HEK293 (cell line): Measurements from ENCODE around the gene BBS7.

Experiments
- CTCF ChIA-PET: fragments of 350-600 bp; formaldehyde crosslinking; extraction: SDS; loops from one replicate; lab custom pipeline; 2021; ENCODE audit warnings: antibody characterized with exemption; lab: Yijun Ruan, JAX
- POLR2A ChIA-PET: fragments of 300-600 bp; formaldehyde crosslinking; extraction: SDS; loops from one replicate; lab custom pipeline; 2020; ENCODE audit warnings: antibody characterized with exemption, inconsistent platforms; lab: Yijun Ruan, JAX
- H3K27ac ChIP-seq: fragments of 200-500 bp; sonication (Bioruptor generic); 2 replicates; pipeline ENCODE4 v1.5.1; 2014; ENCODE audit warnings: low read depth, low read length, control low read depth, inconsistent platforms; ENCODE audit errors: extremely low read depth
- H3K36me3 ChIP-seq, 2 experiments: fragments of 200-500 bp in 1 of 2; sonication (Bioruptor generic) in 1 of 2; 1 replicate in 1 of 2; 2 replicates in 1 of 2; pipeline ENCODE4 v1.5.1; 2014 to 2017; ENCODE audit warnings: inconsistent platforms in 2 of 2, low read length in 2 of 2; ENCODE audit not compliant: control insufficient read depth in 2 of 2, insufficient read depth in 1 of 2
- H3K4me1 ChIP-seq: fragments of 200-500 bp; sonication (Bioruptor generic); 2 replicates; pipeline ENCODE4 v1.5.1; 2014; ENCODE audit warnings: mild to moderate bottlenecking, low read length, inconsistent platforms; ENCODE audit not compliant: control insufficient read depth, insufficient read depth
- H3K4me3 ChIP-seq: 2 replicates; pipeline ENCODE4 v1.5.1; 2011; ENCODE audit warnings: low read depth, mild to moderate bottlenecking, control low read depth, low read length, moderate library complexity
- H3K9me3 ChIP-seq: fragments of 200-500 bp; sonication (Bioruptor generic); 2 replicates; pipeline ENCODE4 v1.5.1; 2014; ENCODE audit warnings: low read depth, low read length, inconsistent platforms; ENCODE audit not compliant: control insufficient read depth, insufficient read depth
- GLIS2 ChIP-seq: fragments of 450-650 bp; formaldehyde crosslinking; IDR thresholded peaks from 2 replicates; pipeline ENCODE4 v1.5.1; 2016; ENCODE audit warnings: missing biosample characterization, missing genetic modification characterization
- KLF1 ChIP-seq: fragments of 450-650 bp; formaldehyde crosslinking; IDR thresholded peaks from 2 replicates; pipeline ENCODE4 v1.5.1; 2016; ENCODE audit warnings: missing biosample characterization, missing genetic modification characterization
- YY2 ChIP-seq: fragments of 450-650 bp; formaldehyde crosslinking; IDR thresholded peaks from 2 replicates; pipeline ENCODE4 v1.5.1; 2016; ENCODE audit warnings: missing biosample characterization, missing genetic modification characterization
- ZBTB49 ChIP-seq: fragments of 450-650 bp; formaldehyde crosslinking; IDR thresholded peaks from 2 replicates; pipeline ENCODE4 v1.5.1; 2016; ENCODE audit warnings: missing biosample characterization, missing genetic modification characterization, low read depth
- ZBTB8A ChIP-seq: fragments of 450-650 bp; formaldehyde crosslinking; IDR thresholded peaks from 2 replicates; pipeline ENCODE4 v1.5.1; 2016; ENCODE audit warnings: missing biosample characterization, missing genetic modification characterization
- ZFHX2 ChIP-seq: fragments of 450-650 bp; formaldehyde crosslinking; conservative IDR thresholded peaks from 2 replicates; pipeline ENCODE4 v1.5.1; 2016; ENCODE audit warnings: missing biosample characterization, missing genetic modification characterization
- ZNF155 ChIP-seq: fragments of 450-650 bp; formaldehyde crosslinking; IDR thresholded peaks from 2 replicates; pipeline ENCODE4 v1.5.1; 2016; ENCODE audit warnings: missing biosample characterization, missing genetic modification characterization
- ZNF202 ChIP-seq: fragments of 450-650 bp; formaldehyde crosslinking; IDR thresholded peaks from 2 replicates; pipeline ENCODE4 v1.5.1; 2016; ENCODE audit warnings: missing biosample characterization, missing genetic modification characterization, borderline replicate concordance
- ZNF23 ChIP-seq: fragments of 450-650 bp; formaldehyde crosslinking; IDR thresholded peaks from 2 replicates; pipeline ENCODE4 v1.5.1; 2016; ENCODE audit warnings: missing biosample characterization, missing genetic modification characterization, borderline replicate concordance
- ZNF248 ChIP-seq: fragments of 450-650 bp; formaldehyde crosslinking; IDR thresholded peaks from 2 replicates; pipeline ENCODE4 v1.5.1; 2017; ENCODE audit warnings: missing biosample characterization, missing genetic modification characterization
- ZNF292 ChIP-seq: fragments of 450-650 bp; formaldehyde crosslinking; IDR thresholded peaks from 2 replicates; pipeline ENCODE4 v1.5.1; 2016; ENCODE audit warnings: low read depth, missing biosample characterization, missing genetic modification characterization, borderline replicate concordance
- ZNF302 ChIP-seq: fragments of 450-650 bp; formaldehyde crosslinking; IDR thresholded peaks from 2 replicates; pipeline ENCODE4 v1.5.1; 2016; ENCODE audit warnings: missing biosample characterization, missing genetic modification characterization, low read depth
- ZNF366 ChIP-seq: fragments of 450-650 bp; formaldehyde crosslinking; conservative IDR thresholded peaks from 2 replicates; pipeline ENCODE4 v1.5.1; 2016; ENCODE audit warnings: missing biosample characterization, missing genetic modification characterization
- ZNF600 ChIP-seq: fragments of 450-650 bp; formaldehyde crosslinking; IDR thresholded peaks from 2 replicates; pipeline ENCODE4 v1.5.1; 2016; ENCODE audit warnings: missing biosample characterization, missing genetic modification characterization
- ZNF624 ChIP-seq: fragments of 450-650 bp; formaldehyde crosslinking; IDR thresholded peaks from 2 replicates; pipeline ENCODE4 v1.5.1; 2017; ENCODE audit warnings: missing biosample characterization, missing genetic modification characterization
- ZNF692 ChIP-seq: fragments of 450-650 bp; formaldehyde crosslinking; IDR thresholded peaks from 2 replicates; pipeline ENCODE4 v1.5.1; 2016; ENCODE audit warnings: missing biosample characterization, missing genetic modification characterization
- ZNF768 ChIP-seq: fragments of 450-650 bp; formaldehyde crosslinking; IDR thresholded peaks from 2 replicates; pipeline ENCODE4 v1.5.1; 2018; ENCODE audit warnings: missing biosample characterization, mild to moderate bottlenecking, missing genetic modification characterization
- ZNF777 ChIP-seq: fragments of 450-650 bp; formaldehyde crosslinking; IDR thresholded peaks from 2 replicates; pipeline ENCODE4 v1.5.1; 2017; ENCODE audit warnings: missing biosample characterization, missing genetic modification characterization, borderline replicate concordance
- ZSCAN30 ChIP-seq: fragments of 450-650 bp; IDR thresholded peaks from 2 replicates; pipeline ENCODE4 v1.5.1; 2018; ENCODE audit warnings: missing biosample characterization, mild to moderate bottlenecking, missing genetic modification characterization, moderate library complexity
- ZXDB ChIP-seq: fragments of 450-650 bp; formaldehyde crosslinking; IDR thresholded peaks from 2 replicates; pipeline ENCODE4 v1.5.1; 2016; ENCODE audit warnings: missing biosample characterization, missing genetic modification characterization
- TF ChIP-seq, protein P1 (sequence below): fragments of 450-650 bp; formaldehyde crosslinking; IDR thresholded peaks from 2 replicates; pipeline ENCODE4 v1.5.1; 2016; ENCODE audit warnings: missing biosample characterization, missing genetic modification characterization

Gene BBS7

DNA sequence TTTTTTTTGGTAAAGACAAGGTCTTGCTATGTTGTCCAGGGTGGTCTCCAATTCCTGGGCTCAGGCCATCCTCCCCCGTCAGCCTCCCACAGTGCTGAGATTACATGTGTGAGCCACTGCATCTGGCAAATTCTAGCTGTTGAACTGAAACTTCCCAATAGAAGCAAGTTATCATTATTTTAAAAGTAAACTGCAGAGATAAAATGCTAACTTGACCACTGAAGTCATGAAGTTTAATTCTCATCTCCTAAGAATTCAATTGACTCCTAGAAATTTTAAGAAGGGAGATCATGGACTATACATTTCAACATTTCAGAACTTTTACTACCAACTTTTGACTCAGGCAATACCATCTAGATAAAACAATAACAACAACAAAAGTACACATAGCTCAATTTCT, 80.8 kb downstream of the BBS7 start:
- no peaks in the 10 kb centered on the region for H3K36me3 ChIP-seq
- no peaks in the 10 kb centered on the region for H3K4me1 ChIP-seq
- TF ChIP-seq ZBTB8A (tag by site-specific recombination) (no peak), ZNF202 (tag by site-specific recombination) (no peak), ZNF366 (0 out of 2 replicates have a peak, but pooled peaks have one; percentile 23)
- no peak overlapping the region for H3K27ac ChIP-seq
- ChIA-PET POLR2A (interaction anchor here (0.9 kb wide), 1 partner anchor 12 kb away, joined by 3 read pairs; the partner anchor contains the start of gene EXOSC9), CTCF (interaction anchor here (0.7 kb wide), 1 partner anchor 11 kb away, joined by 3 read pairs; the partner anchor contains the start of gene EXOSC9)
- H3K4me3 ChIP-seq = no peak overlapping the region
- no peaks in the 10 kb centered on the region for H3K9me3 ChIP-seq

- no peaks in the 10 kb centered on the region for H3K4me1 ChIP-seq
- CTCF ChIA-PET = no interaction called here
- POLR2A ChIA-PET = interaction anchor here (0.6 kb wide), 1 partner anchor 91 kb away, joined by 4 read pairs; no protein-coding TSS in a partner anchor
Observed at GRCh38 chr4:121788896-121789295, 81.4 kb downstream of the BBS7 start.

GRCh38 chr4:121786221-121786620, 84.1 kb downstream of the BBS7 start:
- Histone ChIP-seq H3K4me3 (no peak overlapping the region), H3K9me3 (no peaks in the 10 kb centered on the region), H3K4me1 (no peaks in the 10 kb centered on the region), H3K36me3 (no peaks in the 10 kb centered on the region), H3K27ac (no peak overlapping the region)
- CTCF ChIA-PET = interaction anchor here (0.5 to 0.7 kb wide), 2 partner anchors 62 to 415 kb away, joined by 3 read pairs; no protein-coding TSS in a partner anchor
- POLR2A ChIA-PET = no interaction called here
- TF ChIP-seq ZNF248 (tag by site-specific recombination) = no peak
- TF ChIP-seq KLF1 (tag by site-specific recombination) = no peak
- no peak for TF ChIP-seq ZBTB49 (tag by site-specific recombination)
- no peak for TF ChIP-seq ZXDB (tag by site-specific recombination)

More at GRCh38 chr4:121788896-121789295, 81.4 kb downstream of the BBS7 start:
- no peaks in the 10 kb centered on the region for H3K9me3 ChIP-seq
- H3K4me3 ChIP-seq = no peak overlapping the region
- TF ChIP-seq ZNF624 (no peak), ZNF600 (no peak), YY2 (tag by site-specific recombination) (no peak)
- H3K27ac ChIP-seq = no peak overlapping the region
- H3K36me3 ChIP-seq = no peaks in the 10 kb centered on the region

- TF ChIP-seq ZFHX2 (0 out of 2 replicates have a peak, but pooled peaks have one; percentile 11), GLIS2 (tag by site-specific recombination) (no peak)
- H3K27ac ChIP-seq = no peak overlapping the region
- CTCF ChIA-PET = interaction anchor here (0.7 kb wide), 1 partner anchor 421 kb away, joined by 3 read pairs; no protein-coding TSS in a partner anchor
Observed at GRCh38 chr4:121785479-121785878, 84.8 kb downstream of the BBS7 start.

DNA sequence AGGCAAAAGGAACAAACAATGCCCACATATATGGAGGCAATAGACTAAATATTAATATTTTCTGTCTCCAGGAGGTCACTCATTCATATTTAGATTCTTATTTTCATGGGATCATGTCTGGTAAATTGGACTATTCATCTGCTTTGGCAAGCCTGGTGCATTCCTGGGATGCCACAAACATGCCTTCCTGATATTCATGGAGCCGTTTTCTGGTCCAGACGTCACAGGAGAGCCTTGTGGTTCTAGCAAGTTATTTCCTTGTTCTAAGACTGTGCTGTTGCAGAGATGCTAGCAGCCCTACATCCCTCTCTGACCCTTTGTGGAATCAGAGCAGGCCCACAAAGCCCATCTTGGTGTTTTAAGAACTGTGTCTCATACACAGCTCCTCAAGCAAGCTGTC, 85.3 kb downstream of the BBS7 start:
- CTCF ChIA-PET = no interaction called here
- H3K27ac ChIP-seq = no peak overlapping the region
- H3K4me1 ChIP-seq = no peaks in the 10 kb centered on the region
- no peaks in the 10 kb centered on the region for H3K9me3 ChIP-seq
- H3K4me3 ChIP-seq = no peak overlapping the region
- H3K36me3 ChIP-seq = no peaks in the 10 kb centered on the region
- POLR2A ChIA-PET = no interaction called here
- no peak for TF ChIP-seq ZNF692 (tag by site-specific recombination)
- TF ChIP-seq ZNF155 = no peak
- TF ChIP-seq, protein P1, sequence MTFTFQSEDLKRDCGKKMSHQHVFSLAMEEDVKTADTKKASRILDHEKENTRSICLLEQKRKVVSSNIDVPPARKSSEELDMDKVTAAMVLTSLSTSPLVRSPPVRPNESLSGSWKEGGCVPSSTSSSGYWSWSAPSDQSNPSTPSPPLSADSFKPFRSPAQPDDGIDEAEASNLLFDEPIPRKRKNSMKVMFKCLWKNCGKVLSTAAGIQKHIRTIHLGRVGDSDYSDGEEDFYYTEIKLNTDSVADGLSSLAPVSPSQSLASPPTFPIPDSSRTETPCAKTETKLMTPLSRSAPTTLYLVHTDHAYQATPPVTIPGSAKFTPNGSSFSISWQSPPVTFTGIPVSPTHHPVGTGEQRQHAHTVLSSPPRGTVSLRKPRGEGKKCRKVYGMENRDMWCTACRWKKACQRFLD (tag by site-specific recombination) = no peak
- TF ChIP-seq ZNF292 (tag by site-specific recombination) = no peak
- TF ChIP-seq ZSCAN30 = no peak
- TF ChIP-seq KLF1 (tag by site-specific recombination) = no peak
- TF ChIP-seq ZNF768 (tag by site-specific recombination) = no peak
- TF ChIP-seq ZNF777 (tag by site-specific recombination) = no peak
- TF ChIP-seq ZNF302 (tag by site-specific recombination) = no peak
- TF ChIP-seq ZNF600 = no peak
- no peak for TF ChIP-seq ZNF23

More at GRCh38 chr4:121785479-121785878, 84.8 kb downstream of the BBS7 start:
- H3K4me1 ChIP-seq = no peaks in the 10 kb centered on the region
- H3K9me3 ChIP-seq = no peaks in the 10 kb centered on the region
- no peak overlapping the region for H3K4me3 ChIP-seq
- H3K36me3 ChIP-seq = no peaks in the 10 kb centered on the region
- POLR2A ChIA-PET = no interaction called here
